IMR-90 (cell line): Measurements from ENCODE around the gene TMTC1. TPM values are rescaled to one million over a fixed set of nuclear protein-coding genes. Genes with fewer than 3 reads are reported as not detected.

Experiments
- ATAC-seq: fragments of 200-7000 bp; cut with Tn5 transposase; 2 replicates; pipeline ENCODE4 v1.9.1; 2020; ENCODE audit warnings: low read depth, mild to moderate bottlenecking, moderate library complexity
- BruUV-seq: library from RNA; stranded (reverse); fragments of 400-500 nt; replicated peaks from 2 replicates; lab custom pipeline; 2021; lab: Mats Ljungman, UMichigan
- CTCF ChIA-PET: fragments of 300-600 bp; formaldehyde crosslinking; extraction: SDS; loops from one replicate; lab custom pipeline; 2021; ENCODE audit warnings: antibody characterized with exemption; lab: Yijun Ruan, JAX
- POLR2A ChIA-PET: fragments of 300-600 bp; sonication (Branson Sonifier 250); formaldehyde crosslinking; loops from one replicate; lab custom pipeline; 2022; ENCODE audit warnings: antibody characterized with exemption; ENCODE audit not compliant: unreplicated experiment; lab: Charles Lee
- DNase-seq: peaks from one replicate; pipeline ENCODE4 v3.0.0; 2013
- H2AFZ ChIP-seq: replicated peaks from 2 replicates; pipeline ENCODE3; 2013; ENCODE audit warnings: low read length, mild to moderate bottlenecking; ENCODE audit not compliant: poor library complexity
- H2AK5ac ChIP-seq: 2 replicates; pipeline ENCODE4 v1.6.1; 2013; ENCODE audit warnings: low read depth, low read length, inconsistent platforms
- H2AK9ac ChIP-seq: replicated peaks from 2 replicates; pipeline ENCODE3; 2013; ENCODE audit warnings: mild to moderate bottlenecking, low read depth, low read length, moderate library complexity; ENCODE audit not compliant: poor library complexity
- H2BK120ac ChIP-seq: 2 replicates; pipeline ENCODE4 v1.6.1; 2013; ENCODE audit warnings: low read depth, low read length, inconsistent platforms
- H2BK15ac ChIP-seq: 3 replicates; pipeline ENCODE4 v1.6.1; 2013; ENCODE audit warnings: low read depth, low read length, inconsistent platforms
- H2BK20ac ChIP-seq: 2 replicates; pipeline ENCODE4 v1.6.1; 2013; ENCODE audit warnings: low read depth, mild to moderate bottlenecking, inconsistent platforms, low read length, moderate library complexity
- H2BK5ac ChIP-seq: 2 replicates; pipeline ENCODE4 v1.6.1; 2013; ENCODE audit warnings: mild to moderate bottlenecking, low read depth, low read length, inconsistent platforms; ENCODE audit not compliant: poor library complexity, severe bottlenecking
- H3K14ac ChIP-seq: replicated peaks from 2 replicates; pipeline ENCODE4 v1.6.1; 2013; ENCODE audit warnings: low read depth, low read length, inconsistent platforms
- H3K18ac ChIP-seq: 2 replicates; pipeline ENCODE4 v1.6.1; 2013; ENCODE audit warnings: low read depth, low read length, control low read depth
- H3K23ac ChIP-seq: 2 replicates; pipeline ENCODE4 v1.6.1; 2013; ENCODE audit warnings: low read depth, low read length, inconsistent platforms
- H3K27ac ChIP-seq: 2 replicates; pipeline ENCODE4 v1.5.1; 2013; ENCODE audit warnings: mild to moderate bottlenecking, control low read depth, low read length; ENCODE audit not compliant: insufficient read depth
- H3K27me3 ChIP-seq: 2 replicates; pipeline ENCODE4 v1.6.1; 2013; ENCODE audit warnings: low read length; ENCODE audit not compliant: control insufficient read depth, insufficient read depth
- H3K36me3 ChIP-seq: 2 replicates; pipeline ENCODE4 v1.6.1; 2013; ENCODE audit warnings: low read length, mixed read lengths; ENCODE audit not compliant: control insufficient read depth, insufficient read depth
- H3K4ac ChIP-seq: 2 replicates; pipeline ENCODE4 v1.6.1; 2013; ENCODE audit warnings: low read depth, low read length, inconsistent platforms
- H3K4me1 ChIP-seq: 2 replicates; pipeline ENCODE4 v1.6.1; 2013; ENCODE audit warnings: low read length, mixed read lengths; ENCODE audit not compliant: control insufficient read depth, insufficient read depth
- H3K4me2 ChIP-seq: 2 replicates; pipeline ENCODE4 v1.6.1; 2013; ENCODE audit warnings: low read depth, mild to moderate bottlenecking, control low read depth, low read length, moderate library complexity
- H3K4me3 ChIP-seq: 2 replicates; pipeline ENCODE4 v1.5.1; 2013; ENCODE audit warnings: low read depth, mild to moderate bottlenecking, control low read depth, low read length, moderate library complexity; ENCODE audit not compliant: insufficient read depth
- H3K56ac ChIP-seq: 2 replicates; pipeline ENCODE4 v1.6.1; 2013; ENCODE audit warnings: low read length, inconsistent platforms; ENCODE audit not compliant: insufficient read depth; ENCODE audit errors: extremely low read depth
- H3K79me1 ChIP-seq, 2 experiments: 2 replicates each; pipeline ENCODE4 v1.6.1; 2013; ENCODE audit warnings: low read length in 2 of 2, inconsistent platforms in 1 of 2, low read depth in 1 of 2
- H3K9ac ChIP-seq: 2 replicates; pipeline ENCODE4 v1.6.1; 2013; ENCODE audit warnings: low read depth, low read length, control low read depth
- H3K9me1 ChIP-seq: 2 replicates; pipeline ENCODE4 v1.6.1; 2013; ENCODE audit warnings: low read length, inconsistent platforms; ENCODE audit not compliant: insufficient read depth
- H3K9me3 ChIP-seq: 2 replicates; pipeline ENCODE4 v1.6.1; 2013; ENCODE audit warnings: low read length; ENCODE audit not compliant: control insufficient read depth, insufficient read depth
- H4K20me1 ChIP-seq: 2 replicates; pipeline ENCODE4 v1.6.1; 2013; ENCODE audit warnings: low read length, inconsistent platforms; ENCODE audit not compliant: insufficient read depth
- H4K5ac ChIP-seq: 2 replicates; pipeline ENCODE4 v1.6.1; 2013; ENCODE audit warnings: mild to moderate bottlenecking, low read depth, low read length, control low read depth
- H4K8ac ChIP-seq, 2 experiments: 2 replicates each; pipeline ENCODE4 v1.6.1; 2013; ENCODE audit warnings: low read depth in 2 of 2, low read length in 2 of 2, control low read depth in 1 of 2, inconsistent platforms in 1 of 2
- H4K91ac ChIP-seq: 2 replicates; pipeline ENCODE4 v1.6.1; 2013; ENCODE audit warnings: low read depth, low read length, inconsistent platforms; ENCODE audit not compliant: insufficient read depth
- BHLHE40 ChIP-seq: fragments of 150-350 bp; IDR thresholded peaks from 2 replicates; pipeline ENCODE4 v1.6.1; 2016; ENCODE audit warnings: mild to moderate bottlenecking, low read depth, low read length
- MAFK ChIP-seq: IDR thresholded peaks from 2 replicates; pipeline ENCODE4 v1.6.1; 2012; ENCODE audit warnings: low read depth, low read length, improper control_type of control experiment
- NFE2L2 ChIP-seq: fragments of 150-350 bp; IDR thresholded peaks from 2 replicates; pipeline ENCODE4 v1.6.1; 2016; ENCODE audit warnings: low read depth, mild to moderate bottlenecking, low read length
- RAD21 ChIP-seq: IDR thresholded peaks from 2 replicates; pipeline ENCODE4 v1.6.1; 2012; ENCODE audit warnings: low read length, improper control_type of control experiment
- WGBS, 2 experiments: methylation state at CpG; one replicate each; pipeline versions ENCODE4 v1.1.5 to v1.1.7; 2013; ENCODE audit warnings: missing lambda C conversion rate in 2 of 2; ENCODE audit not compliant: insufficient read length in 1 of 2; ENCODE audit errors: extremely low coverage in 2 of 2; 5-methylcytosine and 5-hydroxymethylcytosine counted together
- dilution Hi-C: fragments of 300-500 bp; cut with HindIII; formaldehyde crosslinking; loops from one replicate; pipeline ENCODE4 v1.14.3; 2018; ENCODE audit warnings: low sequenced_read_pairs; ENCODE audit not compliant: unreplicated experiment
- in situ Hi-C: fragments of 300-500 bp; cut with MboI; formaldehyde crosslinking; loops from 3 replicates; pipeline ENCODE4 v1.14.3; 2019; ENCODE audit warnings: low sequenced_read_pairs, inconsistent platforms, mixed read lengths
- intact Hi-C: fragments of 100-400 bp; cut with micrococcal nuclease; formaldehyde crosslinking; loops from 2 replicates; pipeline ENCODE4 v1.10.0; 2022
- polyA plus RNA-seq, 3 experiments: library from polyadenylated mRNA; depleted of rRNA; stranded (reverse); fragments of >200 nt; gene quantifications; 2 replicates each; pipeline ENCODE4 v1.2.3, GENCODE V29; 2012; ENCODE audit warnings: low replicate concordance in 1 of 3
- total RNA-seq: library from RNA; depleted of rRNA; stranded (reverse); fragments of >200 nt; gene quantifications from 2 replicates; pipeline ENCODE4 v1.2.3, GENCODE V29; 2012
- TF ChIP-seq, protein P1 (sequence below): conservative IDR thresholded peaks from 2 replicates; pipeline ENCODE4 v1.5.1; 2012; ENCODE audit warnings: mild to moderate bottlenecking, low read depth, low read length, improper control_type of control experiment
- TF ChIP-seq, protein P2 (sequence below): fragments of 150-350 bp; IDR thresholded peaks from 2 replicates; pipeline ENCODE4 v1.6.1; 2016; ENCODE audit warnings: low read depth, mild to moderate bottlenecking, low read length, moderate library complexity, borderline replicate concordance
- TF ChIP-seq, protein P3 (sequence below): fragments of 150-350 bp; IDR thresholded peaks from 2 replicates; pipeline ENCODE4 v1.6.1; 2017; ENCODE audit warnings: mild to moderate bottlenecking, antibody characterized with exemption, low read length, low read depth

Gene TMTC1
- total and polyA plus RNA-seq, 2 of the 4 experiments (the other 2 are of a cell fraction): 12.5 to 36.4 TPM

DNA sequence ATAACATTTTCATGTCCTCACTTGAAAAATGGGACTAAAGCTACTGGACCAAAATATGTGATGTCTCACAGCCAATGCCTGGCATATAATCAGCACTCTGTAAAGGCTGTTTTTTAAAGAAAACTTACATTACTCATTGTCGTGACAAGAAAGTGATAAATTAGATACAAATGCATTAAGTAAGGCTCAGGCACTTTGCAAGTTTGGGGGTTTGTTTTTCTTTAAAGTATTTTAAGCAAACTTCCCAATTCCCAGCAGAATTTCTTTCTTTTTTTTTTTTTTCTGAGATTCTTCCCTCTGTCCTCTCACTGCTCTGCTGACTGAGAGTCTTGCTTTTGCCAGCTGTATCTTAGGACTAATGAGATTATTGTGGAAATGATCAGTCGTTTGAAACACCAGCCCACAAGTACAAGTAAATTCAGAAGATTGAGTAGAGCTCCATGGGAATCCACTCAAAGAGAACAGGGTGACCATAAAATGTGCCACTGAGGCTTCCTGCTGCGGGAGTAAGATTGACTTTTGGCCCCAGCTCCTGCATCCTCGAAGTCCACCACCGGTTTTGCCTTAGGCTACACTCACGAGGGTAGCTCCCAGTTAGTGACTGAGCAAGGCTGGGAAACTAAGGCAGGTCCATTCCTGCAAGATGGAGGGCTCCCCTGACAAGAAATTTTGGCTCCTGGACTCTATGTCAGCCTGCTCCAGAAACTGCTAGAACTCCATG, 82.8 kb downstream of the TMTC1 start:
- no peak overlapping the region for H2BK120ac ChIP-seq
- no peak overlapping the region for H2AK9ac ChIP-seq
- peak overlapping the region; percentile 21; the same call in 1 of the 2 replicates for H3K14ac ChIP-seq
- H3K36me3 ChIP-seq: peaks cover 9% of the 10 kb centered on the region
- no peak overlapping the region for H4K91ac ChIP-seq
- H4K5ac ChIP-seq: no peak overlapping the region
- peaks cover 4% of the 10 kb centered on the region; the same call in 1 of the 2 replicates for H3K4me1 ChIP-seq
- no peak overlapping the region for H3K4ac ChIP-seq
- no peaks in the 10 kb centered on the region for H3K27me3 ChIP-seq
- no peak overlapping the region for H2AFZ ChIP-seq
- in situ Hi-C loops: no loop called here
- intact Hi-C loops: no loop called here
- no peaks in the 10 kb centered on the region for H3K9me3 ChIP-seq
- H2BK20ac ChIP-seq: no peak overlapping the region
- H2AK5ac ChIP-seq: no peak overlapping the region
- CTCF ChIA-PET: interaction anchor here (0.6 kb wide), 1 partner anchor 42 kb away, joined by 4 read pairs; no protein-coding TSS in a partner anchor
- no peaks in the 10 kb centered on the region for H4K20me1 ChIP-seq
- no peak overlapping the region for H3K4me3 ChIP-seq
- H2BK5ac ChIP-seq: no peak overlapping the region
- dilution Hi-C loops: no loop called here
- H3K79me1 ChIP-seq: no peaks in the 10 kb centered on the region; a peak in 1 of 4 replicates
- no peak overlapping the region for H3K9ac ChIP-seq
- H3K9me1 ChIP-seq: peaks cover 5% of the 10 kb centered on the region
- no peak overlapping the region for H3K23ac ChIP-seq
- no peak overlapping the region for H3K4me2 ChIP-seq
- WGBS, 2 experiments: no CpG with 5 or more reads among the region's 6 CpGs
- ATAC-seq (peak; percentile 38), DNase-seq (no peak)
- H3K56ac ChIP-seq: no peak overlapping the region
- no peak for TF ChIP-seq BHLHE40
- TF ChIP-seq, protein P1, sequence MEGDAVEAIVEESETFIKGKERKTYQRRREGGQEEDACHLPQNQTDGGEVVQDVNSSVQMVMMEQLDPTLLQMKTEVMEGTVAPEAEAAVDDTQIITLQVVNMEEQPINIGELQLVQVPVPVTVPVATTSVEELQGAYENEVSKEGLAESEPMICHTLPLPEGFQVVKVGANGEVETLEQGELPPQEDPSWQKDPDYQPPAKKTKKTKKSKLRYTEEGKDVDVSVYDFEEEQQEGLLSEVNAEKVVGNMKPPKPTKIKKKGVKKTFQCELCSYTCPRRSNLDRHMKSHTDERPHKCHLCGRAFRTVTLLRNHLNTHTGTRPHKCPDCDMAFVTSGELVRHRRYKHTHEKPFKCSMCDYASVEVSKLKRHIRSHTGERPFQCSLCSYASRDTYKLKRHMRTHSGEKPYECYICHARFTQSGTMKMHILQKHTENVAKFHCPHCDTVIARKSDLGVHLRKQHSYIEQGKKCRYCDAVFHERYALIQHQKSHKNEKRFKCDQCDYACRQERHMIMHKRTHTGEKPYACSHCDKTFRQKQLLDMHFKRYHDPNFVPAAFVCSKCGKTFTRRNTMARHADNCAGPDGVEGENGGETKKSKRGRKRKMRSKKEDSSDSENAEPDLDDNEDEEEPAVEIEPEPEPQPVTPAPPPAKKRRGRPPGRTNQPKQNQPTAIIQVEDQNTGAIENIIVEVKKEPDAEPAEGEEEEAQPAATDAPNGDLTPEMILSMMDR: no peak
- no peak for TF ChIP-seq RAD21
- no peak for TF ChIP-seq MAFK
- TF ChIP-seq, protein P2, sequence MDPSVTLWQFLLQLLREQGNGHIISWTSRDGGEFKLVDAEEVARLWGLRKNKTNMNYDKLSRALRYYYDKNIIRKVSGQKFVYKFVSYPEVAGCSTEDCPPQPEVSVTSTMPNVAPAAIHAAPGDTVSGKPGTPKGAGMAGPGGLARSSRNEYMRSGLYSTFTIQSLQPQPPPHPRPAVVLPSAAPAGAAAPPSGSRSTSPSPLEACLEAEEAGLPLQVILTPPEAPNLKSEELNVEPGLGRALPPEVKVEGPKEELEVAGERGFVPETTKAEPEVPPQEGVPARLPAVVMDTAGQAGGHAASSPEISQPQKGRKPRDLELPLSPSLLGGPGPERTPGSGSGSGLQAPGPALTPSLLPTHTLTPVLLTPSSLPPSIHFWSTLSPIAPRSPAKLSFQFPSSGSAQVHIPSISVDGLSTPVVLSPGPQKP: no peak
- no peak for TF ChIP-seq NFE2L2
- TF ChIP-seq, protein P3, sequence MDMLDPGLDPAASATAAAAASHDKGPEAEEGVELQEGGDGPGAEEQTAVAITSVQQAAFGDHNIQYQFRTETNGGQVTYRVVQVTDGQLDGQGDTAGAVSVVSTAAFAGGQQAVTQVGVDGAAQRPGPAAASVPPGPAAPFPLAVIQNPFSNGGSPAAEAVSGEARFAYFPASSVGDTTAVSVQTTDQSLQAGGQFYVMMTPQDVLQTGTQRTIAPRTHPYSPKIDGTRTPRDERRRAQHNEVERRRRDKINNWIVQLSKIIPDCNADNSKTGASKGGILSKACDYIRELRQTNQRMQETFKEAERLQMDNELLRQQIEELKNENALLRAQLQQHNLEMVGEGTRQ: no peak
- POLR2A ChIA-PET: no interaction called here
- H3K27ac ChIP-seq: peak overlapping the region; percentile 5; the same call in 1 of the 2 replicates
- no TSS peak for BruUV-seq
- no peak overlapping the region; the same call in 1 of the 2 replicates for H3K18ac ChIP-seq
- no peak overlapping the region for H2BK15ac ChIP-seq
- no peak overlapping the region for H4K8ac ChIP-seq
